ENCODE results near the gene MDM2. TPM values are rescaled to one million over a fixed set of nuclear protein-coding genes. Genes with fewer than 3 reads are reported as not detected.
"Not testable (repeated sequence)": the region's sequence is repeated elsewhere in the genome, so short reads cannot be mapped to it uniquely, and the experiment has no call there.

Gene MDM2
- total RNA-seq, 2 experiments from 2014 or later: 114 to 119 TPM

DNA sequence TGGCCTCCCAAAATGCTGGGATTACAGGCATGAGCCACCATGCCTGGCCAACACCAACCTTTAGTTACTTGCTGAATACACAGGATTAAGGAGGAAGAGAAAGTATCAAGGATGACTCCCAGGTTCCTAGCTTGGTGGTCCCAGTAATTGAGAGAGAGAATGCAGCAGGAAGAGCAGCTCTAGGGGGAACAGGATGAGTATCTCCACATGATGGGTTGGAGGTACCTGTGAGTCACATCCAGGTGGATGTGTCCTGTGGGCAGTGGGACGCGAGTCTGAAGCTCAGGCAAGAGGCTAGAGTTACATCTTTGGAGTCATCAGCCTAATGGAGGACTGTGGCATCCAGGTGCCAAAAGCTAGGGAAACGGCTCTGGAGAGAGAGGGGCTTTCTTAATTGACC, 47.1 kb downstream of the MDM2 start:
- Mint-ChIP-seq H3K27me3 (no peaks in the 10 kb centered on the region), H3K36me3 (ENCODE audit: low read depth) (peaks cover 7% of the 10 kb centered on the region), H3K9me3 (ENCODE audit: low read depth) (no peaks in the 10 kb centered on the region), H3K4me1 (peaks cover 4% of the 10 kb centered on the region), H3K27ac (no peak overlapping the region), H3K4me3 (no peak overlapping the region)
- no peak for ATAC-seq
- ChIA-PET POLR2A (no interaction called here), CTCF (interaction anchor here (0.6 to 1.8 kb wide), 4 partner anchors 10 to 204 kb away, joined by 3 to 5 read pairs (median 4); no protein-coding TSS in a partner anchor)
- intact Hi-C loops (cut with DNase I, micrococcal nuclease): no loop called here
- DNase-seq: no peak

DNA sequence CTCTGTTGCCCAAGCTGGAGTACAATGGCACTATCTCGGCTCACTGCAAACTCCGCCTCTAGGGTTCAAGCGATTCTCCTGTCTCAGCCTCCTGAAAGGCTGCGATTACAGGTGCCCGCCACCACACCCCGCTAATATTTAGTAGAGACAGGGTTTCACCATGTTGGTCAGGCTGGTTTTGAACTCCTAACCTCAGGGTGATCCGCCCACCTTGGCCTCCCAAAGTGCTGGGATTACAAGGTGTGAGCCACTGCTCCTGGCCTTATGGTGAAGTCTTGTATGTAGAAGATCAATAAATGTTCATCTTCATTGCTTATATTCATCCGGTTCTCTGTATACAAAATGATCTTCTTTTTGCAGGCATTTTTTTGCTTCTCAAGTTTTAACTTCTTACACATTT, 47.8 kb downstream of the MDM2 start:
- H3K4me1 Mint-ChIP-seq: peaks cover 4% of the 10 kb centered on the region
- no peak overlapping the region for H3K27ac Mint-ChIP-seq
- H3K27me3 Mint-ChIP-seq: no peaks in the 10 kb centered on the region
- no peak for DNase-seq
- peaks cover 7% of the 10 kb centered on the region for H3K36me3 Mint-ChIP-seq (ENCODE audit: low read depth)
- ChIA-PET CTCF (interaction anchor here (0.6 kb wide), 1 partner anchor 26 kb away, joined by 3 read pairs; no protein-coding TSS in a partner anchor), POLR2A (no interaction called here)
- H3K9me3 Mint-ChIP-seq (ENCODE audit: low read depth): no peaks in the 10 kb centered on the region
- no peak overlapping the region for H3K4me3 Mint-ChIP-seq
- intact Hi-C loops (cut with DNase I, micrococcal nuclease): no loop called here
- ATAC-seq: no peak

DNA sequence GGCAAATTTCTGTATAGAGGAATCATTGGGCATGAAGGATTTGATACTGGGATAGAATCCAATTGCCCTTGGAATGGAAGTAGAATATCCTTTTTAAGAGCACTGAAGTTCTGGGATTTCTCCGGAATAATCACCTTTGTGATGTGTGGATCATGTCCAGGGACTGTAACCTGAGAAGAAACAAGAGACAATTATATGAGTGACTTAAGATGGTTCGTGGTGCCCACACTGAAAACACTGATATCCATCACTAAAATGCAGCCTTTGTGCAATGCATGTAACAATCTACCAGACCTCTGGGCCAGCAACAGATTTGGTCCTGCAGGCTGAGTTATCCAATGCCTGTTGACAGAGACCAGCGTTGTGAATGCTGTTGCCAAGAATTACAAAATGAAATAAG, 48.5 kb downstream of the MDM2 start:
- Mint-ChIP-seq H3K27ac (no peak overlapping the region), H3K36me3 (ENCODE audit: low read depth) (peaks cover 7% of the 10 kb centered on the region), H3K4me1 (peaks cover 4% of the 10 kb centered on the region), H3K4me3 (no peak overlapping the region), H3K27me3 (no peaks in the 10 kb centered on the region), H3K9me3 (ENCODE audit: low read depth) (no peaks in the 10 kb centered on the region)
- CTCF ChIA-PET: no interaction called here
- intact Hi-C loops (cut with DNase I, micrococcal nuclease): no loop called here
- DNase-seq (no peak), ATAC-seq (no peak)
- POLR2A ChIA-PET: no interaction called here

DNA sequence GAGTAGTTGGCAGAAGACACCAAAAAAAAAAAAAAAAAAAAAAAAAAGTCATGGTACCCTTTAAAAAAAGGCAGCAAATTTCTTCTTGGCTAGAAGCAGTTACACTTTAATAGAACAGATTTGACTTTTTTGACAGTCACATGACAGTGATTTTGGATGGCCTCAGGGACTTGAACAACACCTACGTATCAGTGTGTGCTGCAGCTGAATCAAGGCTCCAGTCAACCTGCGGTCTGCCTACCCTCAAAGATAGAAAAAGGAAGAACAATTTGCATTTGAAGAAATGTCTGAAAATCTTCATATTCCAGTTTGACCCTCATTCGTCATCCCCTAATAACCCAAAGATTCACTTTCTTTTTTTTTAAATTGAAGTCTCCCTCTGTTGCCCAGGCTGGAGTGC, 53.9 kb downstream of the MDM2 start:
- Mint-ChIP-seq H3K27ac (no peak overlapping the region), H3K36me3 (ENCODE audit: low read depth) (no peaks in the 10 kb centered on the region), H3K4me1 (peaks cover 8% of the 10 kb centered on the region), H3K4me3 (no peak overlapping the region), H3K9me3 (ENCODE audit: low read depth) (no peaks in the 10 kb centered on the region), H3K27me3 (no peaks in the 10 kb centered on the region)
- POLR2A ChIA-PET: no interaction called here
- ATAC-seq (no peak), DNase-seq (no peak)
- CTCF ChIA-PET: interaction anchor here (0.5 to 1.0 kb wide), 3 partner anchors 93 to 1201 kb away, joined by 3 to 6 read pairs (median 4); no protein-coding TSS in a partner anchor
- intact Hi-C loops (cut with DNase I, micrococcal nuclease): loop anchor here (5.0 kb wide), 2 partner anchors 295 to 390 kb away; no protein-coding TSS in a partner anchor

DNA sequence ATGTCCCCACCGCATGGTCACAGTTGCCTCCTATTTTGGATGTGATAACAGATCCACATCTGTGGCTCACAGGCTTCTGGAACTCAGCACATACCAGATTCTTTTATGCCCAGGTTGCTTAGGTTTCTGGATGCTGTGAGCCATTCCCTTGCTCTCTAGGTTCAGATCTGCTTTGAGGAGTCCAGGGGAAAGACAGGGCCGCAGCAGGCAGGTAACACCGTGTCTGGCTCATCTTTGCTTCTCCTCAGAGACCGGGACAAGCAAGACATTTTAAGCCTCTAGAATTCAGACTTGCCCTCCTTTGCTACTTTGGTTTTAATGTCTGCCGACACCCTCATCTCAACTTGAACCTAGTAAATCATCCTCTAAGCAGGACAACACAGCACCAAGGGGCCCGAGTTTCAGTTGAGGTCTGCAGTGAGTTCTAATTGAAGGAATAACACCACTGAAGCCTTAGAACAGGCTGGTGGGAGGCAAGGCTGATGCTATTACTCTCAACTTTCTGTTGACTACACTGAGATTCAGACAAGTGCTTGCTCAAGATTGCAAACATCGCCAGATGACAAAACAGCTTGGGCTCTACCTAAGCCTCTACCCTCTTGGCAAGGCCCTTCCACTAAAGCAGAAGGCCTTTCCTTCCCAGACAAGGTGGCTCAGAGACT, 55.3 kb downstream of the MDM2 start:
- H3K36me3 Mint-ChIP-seq (ENCODE audit: low read depth): no peaks in the 10 kb centered on the region
- no peak for ATAC-seq
- H3K27ac Mint-ChIP-seq: no peak overlapping the region
- ChIA-PET CTCF (interaction anchor here (0.6 to 1.2 kb wide), 3 partner anchors 13 to 297 kb away, joined by 3 to 4 read pairs (median 3); no protein-coding TSS in a partner anchor), POLR2A (no interaction called here)
- no peak for DNase-seq
- H3K4me3 Mint-ChIP-seq: no peak overlapping the region
- H3K4me1 Mint-ChIP-seq: peaks cover 8% of the 10 kb centered on the region
- H3K9me3 Mint-ChIP-seq (ENCODE audit: low read depth): no peaks in the 10 kb centered on the region
- intact Hi-C loops (cut with DNase I, micrococcal nuclease): loop anchor here (5.0 kb wide), 2 partner anchors 294 to 389 kb away; no protein-coding TSS in a partner anchor
- no peaks in the 10 kb centered on the region for H3K27me3 Mint-ChIP-seq

DNA sequence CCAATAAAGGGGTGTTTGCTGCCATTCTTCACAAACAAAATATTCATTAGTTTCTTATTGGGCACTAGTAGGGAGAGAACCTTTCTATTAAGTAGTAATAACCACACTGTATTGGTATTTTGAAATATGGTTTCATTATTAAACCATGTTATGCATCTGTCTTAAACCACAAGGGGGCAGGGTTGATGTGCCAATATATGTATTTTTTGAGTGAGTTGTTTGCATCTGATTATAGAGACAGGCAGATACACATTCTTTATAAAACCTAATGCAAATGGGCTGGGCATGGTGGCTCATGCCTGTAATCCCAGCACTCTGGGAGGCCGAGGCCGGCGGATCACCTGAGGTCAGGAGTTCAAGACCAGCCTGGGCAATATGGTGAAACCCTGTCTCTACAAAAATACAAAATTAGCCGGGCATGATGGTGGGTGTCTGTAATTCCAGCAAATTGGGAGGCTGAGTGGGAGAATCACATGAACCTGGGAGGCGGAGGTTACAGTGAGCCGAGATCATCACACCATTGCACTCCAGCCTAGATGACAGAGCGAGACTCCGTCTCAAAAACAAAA, 56.0 kb downstream of the MDM2 start:
- intact Hi-C loops (cut with DNase I, micrococcal nuclease): loop anchor here (1.0 to 5.0 kb wide), 4 partner anchors 206 to 388 kb away; no protein-coding TSS in a partner anchor
- H3K9me3 Mint-ChIP-seq (ENCODE audit: low read depth); H3K27me3 Mint-ChIP-seq; H3K27ac Mint-ChIP-seq; POLR2A ChIA-PET; CTCF ChIA-PET; H3K4me1 Mint-ChIP-seq; H3K4me3 Mint-ChIP-seq; H3K36me3 Mint-ChIP-seq (ENCODE audit: low read depth): not testable (repeated sequence)
- ATAC-seq (peak; percentile 53), DNase-seq (peak; percentile 24)

DNA sequence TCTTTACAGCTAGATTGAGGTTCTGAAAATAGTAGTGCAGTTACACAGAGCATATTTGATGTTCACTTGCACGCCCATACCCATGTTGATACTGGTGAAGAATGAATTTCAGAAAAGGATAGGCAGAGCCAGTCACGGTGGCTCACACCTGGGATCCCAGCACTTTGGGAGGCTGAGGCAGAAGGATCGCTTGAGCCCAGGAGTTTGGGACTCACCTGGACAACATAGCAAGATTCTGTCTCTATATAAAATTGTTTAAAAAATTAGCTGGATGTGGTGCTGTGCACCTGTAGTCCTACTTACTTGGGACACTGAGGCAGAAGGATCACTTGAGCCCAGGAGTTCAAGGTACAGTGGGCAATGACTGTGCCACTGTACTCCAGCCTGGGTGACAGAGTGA, 56.6 kb downstream of the MDM2 start:
- intact Hi-C loops (cut with DNase I, micrococcal nuclease): loop anchor here (1.0 to 5.0 kb wide), 4 partner anchors 206 to 388 kb away; no protein-coding TSS in a partner anchor
- Mint-ChIP-seq H3K4me3 (no peak overlapping the region), H3K9me3 (ENCODE audit: low read depth) (no peaks in the 10 kb centered on the region), H3K27ac (no peak overlapping the region), H3K36me3 (ENCODE audit: low read depth) (no peaks in the 10 kb centered on the region), H3K27me3 (no peaks in the 10 kb centered on the region), H3K4me1 (peaks cover 8% of the 10 kb centered on the region)
- no peak for ATAC-seq
- no peak for DNase-seq
- ChIA-PET CTCF (interaction anchor here (0.6 kb wide), 1 partner anchor 427 kb away, joined by 3 read pairs; no protein-coding TSS in a partner anchor), POLR2A (interaction anchor here (0.6 kb wide), 1 partner anchor 88 kb away, joined by 3 read pairs; no protein-coding TSS in a partner anchor)

DNA sequence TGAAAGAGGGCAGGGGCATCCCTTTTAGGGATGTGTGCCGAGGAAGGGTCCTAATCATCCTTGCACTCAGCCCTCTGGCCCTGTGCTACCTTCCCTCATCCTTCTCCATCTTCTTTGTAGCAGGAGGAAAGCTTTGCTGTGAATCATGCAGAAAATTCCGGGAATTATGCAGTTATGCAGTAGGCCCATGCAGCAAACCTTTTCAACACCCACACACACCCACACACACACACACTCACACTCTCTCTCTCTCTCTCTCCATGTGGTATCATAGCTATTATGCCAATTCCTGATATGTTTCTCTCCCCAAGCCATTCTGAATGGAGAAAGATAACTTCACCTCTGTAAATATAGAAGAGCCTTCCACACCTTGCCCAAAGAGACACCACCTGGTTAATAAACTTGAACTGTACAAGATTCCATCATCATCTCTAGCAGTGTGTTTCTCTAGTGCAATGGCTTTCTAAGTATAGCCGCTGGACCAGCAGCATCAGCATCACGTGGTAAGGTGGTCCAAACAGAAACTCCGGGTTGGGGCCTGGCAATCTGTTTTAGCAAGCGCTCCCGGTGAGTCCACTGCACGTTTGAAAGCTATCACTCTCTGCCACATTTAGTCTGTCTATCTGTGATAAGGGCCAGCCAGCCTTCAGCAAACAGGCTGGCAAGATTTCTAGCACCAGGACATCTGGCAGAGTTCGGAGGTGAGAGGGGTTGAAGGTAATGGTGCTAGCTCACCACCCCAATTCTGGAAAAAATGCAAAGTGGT, 57.6 kb downstream of the MDM2 start:
- peaks cover 8% of the 10 kb centered on the region for H3K4me1 Mint-ChIP-seq

DNA sequence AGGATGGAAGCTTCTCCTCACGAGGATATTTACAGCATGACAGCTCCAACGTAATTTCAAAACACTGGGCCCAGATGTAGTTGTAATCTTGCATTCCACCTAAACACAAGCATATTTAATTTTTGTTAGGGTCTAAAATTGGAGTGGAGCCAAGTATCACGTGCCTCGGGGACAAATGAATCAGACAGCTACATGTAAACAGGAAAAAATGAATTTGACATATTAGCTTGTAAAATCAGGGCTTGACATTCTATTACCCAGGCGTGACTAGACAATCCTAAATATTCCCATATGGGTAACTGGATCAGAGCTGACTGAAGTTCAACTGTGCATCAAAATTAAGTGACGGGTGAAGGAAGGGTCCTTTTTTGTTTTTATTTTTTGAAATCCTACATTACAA, 59.0 kb downstream of the MDM2 start:
- ATAC-seq (no peak), DNase-seq (no peak)
- Mint-ChIP-seq H3K27ac (no peak overlapping the region), H3K4me3 (no peak overlapping the region), H3K27me3 (no peaks in the 10 kb centered on the region), H3K4me1 (peaks cover 8% of the 10 kb centered on the region), H3K9me3 (ENCODE audit: low read depth) (no peaks in the 10 kb centered on the region), H3K36me3 (ENCODE audit: low read depth) (no peaks in the 10 kb centered on the region)
- CTCF ChIA-PET: interaction anchor here (0.7 to 1.4 kb wide), 2 partner anchors 45 to 207 kb away, joined by 3 to 4 read pairs; no protein-coding TSS in a partner anchor
- POLR2A ChIA-PET: no interaction called here
- intact Hi-C loops (cut with DNase I, micrococcal nuclease): no loop called here

More for the DNA sequence above, 57.6 kb downstream of the MDM2 start:
- Mint-ChIP-seq H3K4me3 (no peak overlapping the region), H3K27me3 (no peaks in the 10 kb centered on the region), H3K27ac (peak overlapping the region; percentile 19), H3K9me3 (ENCODE audit: low read depth) (no peaks in the 10 kb centered on the region), H3K36me3 (ENCODE audit: low read depth) (no peaks in the 10 kb centered on the region)
- DNase-seq (no peak), ATAC-seq (no peak)
- POLR2A ChIA-PET: no interaction called here
- intact Hi-C loops (cut with DNase I, micrococcal nuclease): loop anchor here in 1 of 2 experiments (2.0 kb wide), 1 partner anchor 291 kb away; no protein-coding TSS in a partner anchor
- CTCF ChIA-PET: interaction anchor here (0.6 kb wide), 1 partner anchor 92 kb away, joined by 3 read pairs; no protein-coding TSS in a partner anchor

DNA sequence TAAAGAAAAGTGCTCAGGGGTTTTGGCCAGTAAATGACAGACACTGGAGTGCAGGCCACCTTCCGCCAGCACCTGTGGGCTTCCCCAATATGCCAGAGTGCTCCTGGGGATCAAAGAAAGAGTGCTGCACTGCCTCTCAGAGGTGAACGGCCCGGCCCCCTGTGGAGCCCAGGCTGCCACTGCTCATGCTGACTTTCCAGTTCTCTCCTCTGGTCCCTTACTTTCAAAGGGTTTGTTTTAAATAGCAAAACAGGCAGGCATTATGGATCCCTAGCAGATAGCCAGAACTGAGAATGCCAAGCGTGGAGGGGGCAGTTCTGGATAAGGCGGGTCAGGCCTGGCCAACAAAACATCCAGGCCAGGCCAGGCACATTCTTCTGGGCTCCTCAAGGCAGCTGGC, 59.6 kb downstream of the MDM2 start:
- no peak for DNase-seq
- H3K9me3 Mint-ChIP-seq (ENCODE audit: low read depth): no peaks in the 10 kb centered on the region
- POLR2A ChIA-PET: interaction anchor here (0.9 kb wide), 1 partner anchor 109 kb away, joined by 4 read pairs; no protein-coding TSS in a partner anchor
- no peak overlapping the region for H3K27ac Mint-ChIP-seq
- no peak overlapping the region for H3K4me3 Mint-ChIP-seq
- H3K36me3 Mint-ChIP-seq (ENCODE audit: low read depth): no peaks in the 10 kb centered on the region
- H3K27me3 Mint-ChIP-seq: no peaks in the 10 kb centered on the region
- ATAC-seq: no peak
- intact Hi-C loops (cut with DNase I, micrococcal nuclease): no loop called here
- CTCF ChIA-PET: interaction anchor here (0.7 to 1.4 kb wide), 3 partner anchors 44 to 206 kb away, joined by 3 to 4 read pairs (median 4); no protein-coding TSS in a partner anchor
- H3K4me1 Mint-ChIP-seq: peaks cover 8% of the 10 kb centered on the region

All from activated CD4-positive, alpha-beta T cell treated with anti-CD3 and anti-CD28 coated beads for 36 hours (primary cell).